Hematopoietic multipotent progenitor cell treated with erythropoietin and hydrocortisone succinate and interleukin-3 and kit ligand, for 17 days (in vitro differentiated cells): ENCODE measurements around the gene OXT.

Experiments used
- DNase-seq: peaks from one replicate; pipeline ENCODE4 v3.0.0-alpha.2; 2015; ENCODE audit warnings: low spot score

Gene OXT

GRCh38 chr20:3084283-3084985 is 13.0 kb downstream of the OXT start, which contains the start of gene AVP:
Gene AVP (minus strand): TSS chr20:3084724. CDS start chr20:3084674, 50 bp downstream.
- DNase-seq: no peak

GRCh38 chr20:3084986-3085360 is 13.6 kb downstream of the OXT start:
- no peak for DNase-seq

- DNase-seq: no peak
Observed at GRCh38 chr20:3085571-3086072, 14.2 kb downstream of the OXT start.

DNA sequence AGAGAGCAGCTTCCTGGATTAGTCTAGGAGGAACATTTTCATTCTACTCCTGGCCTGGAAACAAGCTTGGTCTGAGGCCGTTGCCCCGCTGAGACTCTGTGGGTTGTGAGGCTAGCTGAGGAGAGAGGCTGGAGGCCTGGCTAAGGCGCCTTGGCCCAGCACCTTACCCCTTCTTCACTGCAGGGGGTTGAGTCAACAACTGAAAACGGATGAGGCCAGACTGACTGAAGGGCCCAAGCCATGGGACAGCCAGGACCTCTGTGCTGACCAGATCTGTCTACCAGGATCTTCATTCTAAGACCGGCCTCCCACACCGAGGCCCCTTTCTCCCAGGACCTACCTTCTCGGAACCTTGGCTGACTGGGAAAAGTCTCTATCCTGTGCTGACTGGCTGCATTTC is 16.6 kb downstream of the OXT start:
- DNase-seq: no peak

DNA sequence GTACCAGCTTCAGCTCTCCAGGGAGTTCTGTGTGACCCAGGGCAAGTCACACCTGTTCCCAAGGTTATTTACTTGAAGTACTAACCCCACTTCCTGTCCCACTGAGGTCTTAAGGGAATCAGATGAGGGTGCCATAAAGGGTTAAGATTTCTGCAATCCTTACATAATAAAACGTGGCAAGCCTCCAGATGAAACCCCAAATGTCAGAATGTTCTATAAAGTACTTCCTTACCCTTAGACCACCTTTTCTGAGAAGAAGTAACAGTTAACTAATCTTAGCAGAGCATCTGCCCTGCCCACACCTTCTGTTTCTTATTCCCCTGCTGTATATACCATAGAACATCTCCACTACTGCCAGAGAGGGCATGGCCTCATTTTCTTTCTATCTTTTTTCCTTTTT is 19.1 kb downstream of the OXT start:
- no peak for DNase-seq

DNA sequence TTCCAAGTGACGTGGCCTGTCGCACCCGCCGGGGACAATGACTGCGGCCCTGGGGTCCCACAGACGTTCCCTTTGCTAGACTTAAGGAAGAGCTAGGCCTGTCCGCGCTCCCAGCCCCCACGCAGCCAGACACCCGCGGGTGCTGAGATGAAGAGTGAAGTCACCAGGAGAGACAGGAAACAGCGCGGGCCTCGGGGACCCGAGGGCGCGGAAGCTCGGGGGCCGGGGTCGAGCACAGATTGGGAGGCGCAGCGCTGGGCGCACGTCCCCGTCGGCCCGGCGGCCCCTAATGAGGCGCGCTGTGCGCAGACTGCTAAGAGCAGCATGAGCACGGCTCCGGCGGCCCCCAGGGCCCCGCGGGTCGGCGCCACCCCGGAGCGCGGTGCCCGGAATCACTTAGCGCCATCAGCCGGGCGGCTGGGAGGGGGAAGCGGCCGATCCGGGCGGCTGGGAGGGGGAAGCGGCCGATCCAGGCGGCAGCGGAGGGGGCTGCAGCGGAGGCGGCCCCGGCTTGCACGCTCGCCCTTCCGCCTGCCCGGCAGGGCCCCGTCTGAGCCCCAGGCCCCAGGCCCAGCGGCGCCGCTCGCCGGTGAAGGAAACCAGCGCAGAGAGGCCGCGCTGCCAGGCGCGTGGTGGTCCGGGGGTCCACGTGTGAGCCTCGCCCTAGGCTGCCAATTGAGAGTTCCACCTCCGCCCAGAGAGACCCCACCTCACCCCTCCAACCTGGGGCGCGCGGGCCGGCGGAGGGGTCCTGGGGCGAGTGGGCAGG is 21.4 kb downstream of the OXT start:
- no peak for DNase-seq

GRCh38 chr20:3093861-3094361 is 22.5 kb downstream of the OXT start:
- DNase-seq: no peak

GRCh38 chr20:3094848-3095629 is 23.6 kb downstream of the OXT start:
- no peak for DNase-seq

DNA sequence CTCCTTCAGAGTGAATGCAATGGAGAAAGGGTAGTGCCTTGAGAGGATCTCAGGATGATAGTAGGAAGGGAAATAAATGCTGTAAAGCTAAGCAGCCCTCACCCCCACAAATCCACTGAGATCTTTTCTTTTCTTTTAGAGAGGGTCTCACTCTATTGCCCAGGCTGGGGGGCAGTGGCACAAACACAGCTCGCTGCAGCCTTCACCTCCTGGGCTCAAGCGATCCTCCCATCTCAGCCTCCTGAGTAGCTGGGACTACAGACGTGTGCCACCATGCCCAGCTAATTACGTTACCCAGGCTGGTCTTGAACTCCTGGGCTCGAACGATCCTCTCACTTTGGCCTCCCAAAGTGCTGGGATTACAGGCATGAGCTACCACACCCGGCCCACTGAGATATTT is 29.1 kb downstream of the OXT start:
- no peak for DNase-seq

DNA sequence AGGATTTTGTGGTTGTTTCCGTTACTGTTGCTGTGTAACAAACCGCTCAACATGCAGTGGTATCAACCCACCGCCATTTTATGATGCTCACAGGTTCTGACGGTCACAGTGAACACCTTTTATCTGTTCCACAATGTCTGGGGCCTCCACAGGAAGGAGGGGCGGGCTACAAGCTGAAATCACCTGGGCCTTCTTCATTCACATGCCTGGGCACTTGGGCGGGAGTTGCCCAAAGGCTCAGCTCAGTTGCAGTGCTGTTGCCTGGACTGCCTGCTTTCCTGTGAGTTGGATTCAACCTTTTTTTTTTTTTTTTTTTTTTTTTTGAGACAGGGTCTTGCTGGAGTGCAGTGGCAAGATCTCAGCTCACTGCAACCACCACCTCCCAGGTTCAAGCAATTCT is 29.8 kb downstream of the OXT start:
- no peak for DNase-seq

- DNase-seq: no peak
Observed at GRCh38 chr20:3101737-3102574, 30.5 kb downstream of the OXT start.

DNA sequence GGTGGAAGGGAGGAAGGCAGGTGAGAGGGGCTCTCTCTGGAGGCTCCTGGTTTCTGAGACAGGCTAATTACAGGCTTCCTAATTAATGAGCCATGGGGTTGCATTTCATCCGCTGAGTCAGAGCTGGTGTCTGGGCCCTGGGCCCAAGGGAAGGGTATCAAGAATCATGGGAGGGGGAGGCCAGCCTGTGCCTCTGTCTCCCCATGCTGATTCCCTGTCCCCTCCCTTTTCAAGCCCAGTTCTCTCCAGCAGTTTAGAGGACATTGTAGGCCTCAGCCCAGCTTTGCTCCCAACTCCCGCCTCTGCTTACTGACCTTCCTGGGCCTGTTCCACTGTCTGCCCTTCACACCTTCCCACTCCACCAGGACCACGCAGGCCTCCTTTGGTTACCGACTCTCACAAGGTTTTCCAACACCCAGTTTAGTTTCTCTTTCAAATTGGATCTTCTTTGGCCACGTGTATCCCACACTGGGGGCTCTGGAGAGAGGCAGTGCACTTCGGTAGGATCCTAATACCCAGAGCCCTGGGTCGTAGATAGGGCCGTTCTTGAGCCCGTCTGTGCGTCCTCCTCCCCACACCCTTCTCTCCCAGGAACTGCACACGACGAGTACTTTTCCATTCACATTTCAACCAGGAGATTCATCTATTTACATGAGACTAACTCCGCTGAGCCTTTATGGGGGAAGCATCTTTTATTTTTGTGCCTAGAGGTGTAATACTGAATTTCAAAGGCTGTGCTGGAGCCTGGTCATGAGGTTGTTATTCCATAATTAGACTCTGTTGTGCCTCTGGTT is 31.4 kb downstream of the OXT start:
- DNase-seq: no peak

- DNase-seq: no peak
Observed at GRCh38 chr20:3103369-3104032, 32.1 kb downstream of the OXT start.

GRCh38 chr20:3105256-3106137 is 34.1 kb downstream of the OXT start:
- no peak for DNase-seq

DNA sequence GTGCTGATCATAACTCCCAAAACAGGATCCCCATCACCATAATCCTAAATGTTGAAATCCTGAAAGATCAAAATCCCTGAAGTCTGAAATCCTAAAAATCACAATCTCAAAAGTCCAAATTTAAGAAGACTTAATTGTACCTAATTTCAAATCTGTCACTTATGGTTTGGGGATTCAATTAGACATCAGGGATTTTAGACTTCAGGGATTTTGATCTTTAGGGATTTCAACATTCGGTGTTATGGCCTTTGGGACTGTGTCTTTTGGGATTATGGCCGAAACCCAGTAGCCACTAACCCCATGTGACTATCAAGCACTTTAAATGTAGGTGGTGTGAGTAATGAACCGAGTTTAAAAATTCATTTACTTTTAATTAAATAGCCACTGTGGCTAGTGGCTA is 34.8 kb downstream of the OXT start:
- no peak for DNase-seq

GRCh38 chr20:3106658-3107463 is 35.4 kb downstream of the OXT start:
- DNase-seq: no peak

DNA sequence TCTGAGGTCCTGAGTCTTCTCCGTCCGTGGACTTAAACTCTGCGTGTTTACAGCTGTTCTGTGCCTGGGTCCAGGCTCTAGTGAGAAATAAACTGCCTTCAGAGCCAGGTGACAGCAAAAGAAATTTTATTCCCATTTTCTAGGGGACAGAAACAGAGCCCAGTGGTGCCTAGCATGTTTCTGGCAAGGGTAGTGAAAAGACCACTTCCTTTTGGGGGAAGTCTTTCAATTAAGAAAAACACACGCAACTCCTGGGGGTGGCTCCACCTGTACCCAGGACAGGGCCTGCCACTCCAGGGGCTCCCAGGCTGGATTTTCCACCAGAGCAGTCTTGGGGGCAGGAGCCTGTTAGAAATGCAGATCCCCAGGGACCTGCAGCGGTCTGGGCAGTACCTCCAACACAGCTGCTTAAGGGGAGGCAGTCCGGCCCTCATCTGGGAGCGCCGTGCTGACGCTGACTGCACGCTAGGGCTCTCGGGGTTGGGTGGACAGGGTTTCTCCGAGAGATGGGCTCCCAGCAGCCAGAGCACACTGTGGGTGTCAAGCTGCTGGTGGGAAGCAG is 36.1 kb downstream of the OXT start:
- no peak for DNase-seq
